HEK293 (cell line): ENCODE measurements around the gene PCP4.

Experiments
- SP2 ChIP-seq: fragments of 450-650 bp; formaldehyde crosslinking; IDR thresholded peaks from 2 replicates; pipeline ENCODE4 v1.5.1; 2016; ENCODE audit warnings: missing biosample characterization, missing genetic modification characterization
- ZNF416 ChIP-seq: fragments of 450-650 bp; formaldehyde crosslinking; IDR thresholded peaks from 2 replicates; pipeline ENCODE4 v1.5.1; 2016; ENCODE audit warnings: missing biosample characterization, missing genetic modification characterization
- TF ChIP-seq, protein P1 (sequence below): fragments of 450-650 bp; formaldehyde crosslinking; IDR thresholded peaks from 2 replicates; pipeline ENCODE4 v1.5.1; 2016; ENCODE audit warnings: missing biosample characterization, missing genetic modification characterization

DNA sequence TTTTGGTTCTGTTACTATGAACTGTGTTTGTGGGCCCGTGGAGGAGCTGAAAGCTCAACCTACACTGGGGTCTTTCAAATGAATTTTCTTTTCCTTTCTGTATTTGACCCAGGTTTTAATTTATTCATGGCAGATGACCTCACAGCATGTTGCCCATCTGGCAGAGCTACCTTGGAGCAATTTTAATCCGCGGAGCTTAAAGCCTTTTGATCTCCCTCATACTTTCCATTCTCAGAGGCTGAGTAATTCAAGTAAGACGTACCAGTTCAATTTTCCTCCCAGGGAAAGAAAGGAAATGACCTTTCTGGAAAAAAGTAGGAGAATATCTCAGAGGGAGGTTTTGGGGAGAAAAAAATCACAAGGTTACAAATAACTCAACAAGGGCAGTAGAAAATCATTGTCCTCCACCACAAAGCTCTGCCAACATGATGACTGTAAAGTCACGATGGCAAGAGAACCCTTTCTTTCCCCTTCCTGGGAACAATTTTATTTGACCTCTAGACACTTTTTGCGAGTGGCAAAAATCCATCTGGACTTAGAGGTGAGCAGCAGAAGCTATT, 21.6 kb upstream of the PCP4 start:
- TF ChIP-seq, protein P1, sequence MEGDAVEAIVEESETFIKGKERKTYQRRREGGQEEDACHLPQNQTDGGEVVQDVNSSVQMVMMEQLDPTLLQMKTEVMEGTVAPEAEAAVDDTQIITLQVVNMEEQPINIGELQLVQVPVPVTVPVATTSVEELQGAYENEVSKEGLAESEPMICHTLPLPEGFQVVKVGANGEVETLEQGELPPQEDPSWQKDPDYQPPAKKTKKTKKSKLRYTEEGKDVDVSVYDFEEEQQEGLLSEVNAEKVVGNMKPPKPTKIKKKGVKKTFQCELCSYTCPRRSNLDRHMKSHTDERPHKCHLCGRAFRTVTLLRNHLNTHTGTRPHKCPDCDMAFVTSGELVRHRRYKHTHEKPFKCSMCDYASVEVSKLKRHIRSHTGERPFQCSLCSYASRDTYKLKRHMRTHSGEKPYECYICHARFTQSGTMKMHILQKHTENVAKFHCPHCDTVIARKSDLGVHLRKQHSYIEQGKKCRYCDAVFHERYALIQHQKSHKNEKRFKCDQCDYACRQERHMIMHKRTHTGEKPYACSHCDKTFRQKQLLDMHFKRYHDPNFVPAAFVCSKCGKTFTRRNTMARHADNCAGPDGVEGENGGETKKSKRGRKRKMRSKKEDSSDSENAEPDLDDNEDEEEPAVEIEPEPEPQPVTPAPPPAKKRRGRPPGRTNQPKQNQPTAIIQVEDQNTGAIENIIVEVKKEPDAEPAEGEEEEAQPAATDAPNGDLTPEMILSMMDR (tag by site-specific recombination) = no peak
- TF ChIP-seq SP2 (tag by site-specific recombination) = no peak
- no peak for TF ChIP-seq ZNF416
